Forelimb muscle (tissue), 1 donor: Measurements from ENCODE around the gene ST8SIA4. TPM values are rescaled to one million over a fixed set of nuclear protein-coding genes. Genes with fewer than 3 reads are reported as not detected.

Experiments used
- DNase-seq: peaks from one replicate; pipeline ENCODE4 v3.0.0-alpha.2; 2013; ENCODE audit warnings: low read depth
- polyA plus RNA-seq: library from polyadenylated mRNA; unstranded; fragments of 120-200 nt; gene quantifications from one replicate; pipeline ENCODE4 v1.2.1, GENCODE V29; 2013; ENCODE audit not compliant: insufficient read length

ST8SIA4 gene
- polyA plus RNA-seq, 1 donor = 4.6 TPM

GRCh38 chr5:100780376-100780870, 122.7 kb downstream of the ST8SIA4 start:
- no peak for DNase-seq

DNA sequence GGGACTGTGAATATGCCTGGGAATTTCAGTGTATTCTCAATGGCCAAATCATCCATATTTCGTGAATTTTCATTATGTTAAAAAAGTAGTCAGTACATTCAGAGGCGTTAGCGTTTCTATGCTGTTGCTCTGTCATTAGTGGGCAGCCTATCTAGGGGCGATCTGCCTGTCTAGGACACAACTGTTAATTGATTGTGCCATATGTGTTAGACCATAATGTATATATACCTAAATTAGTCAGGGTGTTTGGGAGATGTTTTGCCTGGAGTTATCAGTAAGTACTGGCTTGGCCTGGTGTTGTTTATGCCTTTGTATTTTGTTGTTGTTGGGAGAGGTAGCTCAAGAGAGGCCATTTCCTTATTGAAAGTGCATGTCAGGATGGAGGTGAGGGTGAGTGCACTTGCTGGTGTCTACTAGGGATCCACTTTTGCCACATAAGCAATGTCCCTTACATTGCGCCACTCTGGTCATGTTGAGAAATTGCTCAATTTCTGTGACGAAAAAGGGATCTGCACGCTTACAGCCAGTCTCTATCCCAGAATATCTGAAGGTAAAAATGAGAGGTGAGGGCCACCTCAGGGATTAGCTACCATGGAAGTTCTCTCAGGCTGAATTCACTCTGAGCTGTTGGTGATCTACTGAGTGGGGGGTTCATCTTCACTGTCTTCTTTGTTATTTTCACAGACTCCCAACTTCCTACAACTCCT, 123.3 kb downstream of the ST8SIA4 start:
- no peak for DNase-seq

GRCh38 chr5:100777680-100778300, 125.3 kb downstream of the ST8SIA4 start:
- no peak for DNase-seq

- no peak for DNase-seq
Observed at GRCh38 chr5:100775533-100775855, 127.6 kb downstream of the ST8SIA4 start.

DNA sequence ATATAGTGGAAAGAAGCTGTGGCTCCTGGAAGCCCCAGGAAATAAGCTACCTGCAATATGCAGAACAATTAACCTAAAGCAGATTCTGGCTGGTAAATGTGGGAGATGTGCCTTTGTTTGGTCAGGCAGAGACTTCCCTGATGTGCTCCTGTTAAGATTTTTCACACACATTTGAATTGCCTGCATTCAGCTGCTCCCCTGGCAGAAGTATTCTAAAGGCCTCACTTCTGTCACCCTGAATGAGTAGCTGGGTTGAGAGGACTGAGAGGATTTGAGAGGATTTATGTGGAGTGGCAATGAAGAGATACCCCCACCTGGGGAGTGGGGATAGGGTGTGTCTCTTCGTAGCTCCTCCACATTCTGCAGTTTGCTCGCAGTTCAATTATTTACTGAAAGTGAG, 130.5 kb downstream of the ST8SIA4 start:
- DNase-seq = no peak

DNA sequence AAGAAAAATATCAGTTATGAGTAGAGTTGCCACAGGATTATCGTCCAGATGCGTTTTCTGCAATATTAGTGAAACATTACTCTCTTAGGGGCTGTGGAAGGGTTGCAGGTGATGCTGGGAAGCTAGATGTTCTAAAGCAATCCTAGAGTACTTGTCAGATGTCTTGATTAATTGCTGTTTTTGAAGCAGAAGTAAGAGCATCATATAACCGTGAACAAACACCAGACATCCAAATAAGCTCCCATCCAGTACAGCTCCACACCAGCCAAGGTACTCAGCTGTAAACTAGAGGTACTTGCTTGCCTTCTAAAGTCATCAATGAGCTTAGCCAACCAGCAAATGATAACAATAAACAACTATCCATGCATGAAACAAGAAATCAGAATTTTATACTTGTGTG, 131.1 kb downstream of the ST8SIA4 start:
- no peak for DNase-seq

- DNase-seq = no peak
Observed at GRCh38 chr5:100771181-100771580, 131.9 kb downstream of the ST8SIA4 start.

DNA sequence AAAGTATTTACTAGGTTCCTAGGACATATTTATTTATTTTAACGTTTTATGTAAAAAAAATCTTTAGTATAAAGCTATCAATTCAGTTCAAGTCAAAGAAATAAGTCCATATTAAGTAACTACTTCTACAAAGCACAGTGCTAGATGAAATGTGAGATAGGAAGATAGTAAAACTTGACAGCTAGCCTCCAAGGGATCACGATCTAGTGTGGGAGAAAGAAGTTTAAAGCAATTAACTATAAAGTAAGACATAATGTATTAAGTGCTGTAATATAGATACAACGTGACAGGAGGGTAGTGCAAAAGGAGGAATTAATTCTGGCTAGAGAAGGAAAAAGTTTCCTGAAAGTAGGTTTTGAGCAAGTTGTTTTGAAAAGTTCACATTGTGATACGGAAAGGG, 134.9 kb downstream of the ST8SIA4 start:
- no peak for DNase-seq

DNA sequence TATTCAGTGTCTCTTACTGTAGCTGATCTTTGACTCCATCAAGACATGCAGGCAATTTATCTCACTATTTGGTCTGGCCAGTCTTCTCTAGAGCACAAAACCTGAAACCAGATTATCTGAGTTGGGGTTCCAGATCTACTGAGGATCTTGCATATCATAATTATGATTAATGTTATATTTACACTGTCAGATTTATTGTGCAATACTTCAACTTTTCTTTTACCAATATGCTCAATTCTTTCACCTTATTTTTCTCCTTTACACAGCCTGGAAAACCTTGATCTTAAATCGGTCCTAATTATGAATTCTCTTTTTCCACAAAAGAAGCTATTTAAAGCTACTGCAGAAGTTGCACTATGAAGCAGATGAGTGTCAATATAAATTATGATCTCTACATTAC, 140.1 kb downstream of the ST8SIA4 start:
- DNase-seq = no peak

- DNase-seq = no peak
Observed at GRCh38 chr5:100762108-100762507, 141.0 kb downstream of the ST8SIA4 start.

- no peak for DNase-seq
Observed at GRCh38 chr5:100761192-100761591, 141.9 kb downstream of the ST8SIA4 start.

- no peak for DNase-seq
Observed at GRCh38 chr5:100760688-100761087, 142.4 kb downstream of the ST8SIA4 start.

GRCh38 chr5:100758780-100759179, 144.3 kb downstream of the ST8SIA4 start:
- DNase-seq = no peak

- no peak for DNase-seq
Observed at GRCh38 chr5:100758306-100758705, 144.8 kb downstream of the ST8SIA4 start.

DNA sequence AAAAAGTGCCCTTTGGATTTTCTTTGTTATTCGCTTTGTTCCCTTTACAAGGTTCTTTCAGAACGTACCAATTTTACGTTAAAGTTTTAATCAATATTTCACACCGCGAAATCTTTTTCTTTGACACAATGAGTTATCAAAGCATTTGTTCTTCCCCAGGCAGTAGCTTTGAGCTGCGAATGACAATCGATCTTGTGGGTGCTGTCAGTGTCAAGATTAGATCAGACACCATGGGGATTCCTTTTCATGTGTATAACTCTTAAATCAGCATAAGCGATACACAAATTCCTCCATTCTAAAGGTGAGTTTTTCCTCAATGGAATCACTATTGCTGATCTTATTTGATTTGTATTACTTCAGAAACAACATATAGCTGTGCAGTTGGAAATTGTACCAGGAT, 145.5 kb downstream of the ST8SIA4 start:
- DNase-seq = no peak
